HepG2 (cell line): ENCODE data around the gene KRTAP10-9. TPM values are rescaled to one million over a fixed set of nuclear protein-coding genes. Genes with fewer than 3 reads are reported as not detected.
A peak's percentile ranks its signal among the peaks of the same experiment; 100 is the strongest.

Source experiments
- BCL3 ChIP-seq: sonication (generic); formaldehyde crosslinking; IDR thresholded peaks from 2 replicates; pipeline ENCODE4 v1.5.1; 2020; ENCODE audit warnings: mild to moderate bottlenecking, missing genetic modification reagents, moderate library complexity
- EZH2 ChIP-seq: conservative IDR thresholded peaks from 2 replicates; pipeline ENCODE4 v1.6.1; 2012; ENCODE audit warnings: mild to moderate bottlenecking, low read depth, low read length, moderate library complexity
- HMG20B ChIP-seq: conservative IDR thresholded peaks from 2 replicates; pipeline ENCODE4 v1.6.1; 2016; ENCODE audit warnings: missing genetic modification reagents, missing compliant biosample characterization
- KDM1A ChIP-seq: IDR thresholded peaks from 2 replicates; pipeline ENCODE4 v1.6.1; 2016; ENCODE audit warnings: missing compliant biosample characterization
- KDM6A ChIP-seq: IDR thresholded peaks from 2 replicates; pipeline ENCODE4 v1.6.1; 2016; ENCODE audit warnings: low read depth
- NBN ChIP-seq: fragments of 450-650 bp; conservative IDR thresholded peaks from 2 replicates; pipeline ENCODE4 v1.6.1; 2017
- TCF12 ChIP-seq, 2 experiments: fragments of 450-650 bp in 1 of 2; sonication (generic) in 1 of 2; formaldehyde crosslinking in 1 of 2; IDR thresholded peaks; 2 replicates each; pipeline versions ENCODE4 v1.6.1 to v1.8.0; 2017 to 2022; ENCODE audit warnings: antibody characterized with exemption in 1 of 2, mild to moderate bottlenecking in 1 of 2, missing genetic modification reagents in 1 of 2, moderate library complexity in 1 of 2
- XBP1 ChIP-seq: sonication (generic); formaldehyde crosslinking; IDR thresholded peaks from 2 replicates; pipeline ENCODE4 v1.5.0; 2020; ENCODE audit warnings: missing genetic modification reagents
- ZBTB34 ChIP-seq: sonication (generic); formaldehyde crosslinking; IDR thresholded peaks from 2 replicates; pipeline ENCODE4 v1.8.0; 2022; ENCODE audit warnings: mild to moderate bottlenecking, missing genetic modification reagents
- ZNF124 ChIP-seq: sonication (generic); formaldehyde crosslinking; IDR thresholded peaks from 2 replicates; pipeline ENCODE4 v1.4.0; 2020; ENCODE audit warnings: missing genetic modification reagents
- ZNF160 ChIP-seq: sonication (generic); formaldehyde crosslinking; IDR thresholded peaks from 2 replicates; pipeline ENCODE4 v1.8.0; 2022; ENCODE audit warnings: mild to moderate bottlenecking, inconsistent platforms, missing genetic modification reagents
- ZNF296 ChIP-seq: sonication (generic); formaldehyde crosslinking; conservative IDR thresholded peaks from 2 replicates; pipeline ENCODE4 v1.5.0; 2020; ENCODE audit warnings: mild to moderate bottlenecking, missing genetic modification reagents
- ZNF33B ChIP-seq: sonication (generic); formaldehyde crosslinking; IDR thresholded peaks from 2 replicates; pipeline ENCODE4 v1.5.1; 2020; ENCODE audit warnings: mild to moderate bottlenecking, missing genetic modification reagents
- ZNF343 ChIP-seq: sonication (generic); formaldehyde crosslinking; IDR thresholded peaks from 2 replicates; pipeline ENCODE4 v1.4.0; 2020; ENCODE audit warnings: mild to moderate bottlenecking, missing genetic modification reagents
- ZNF567 ChIP-seq: sonication (generic); formaldehyde crosslinking; IDR thresholded peaks from 2 replicates; pipeline ENCODE4 v1.8.1; 2023; ENCODE audit warnings: mild to moderate bottlenecking, missing genetic modification reagents, borderline replicate concordance
- ZNF597 ChIP-seq: sonication (generic); formaldehyde crosslinking; IDR thresholded peaks from 2 replicates; pipeline ENCODE4 v1.5.0; 2020; ENCODE audit warnings: missing genetic modification reagents
- ZNF747 ChIP-seq: sonication (generic); formaldehyde crosslinking; IDR thresholded peaks from 2 replicates; pipeline ENCODE4 v1.8.1; 2023; ENCODE audit warnings: missing genetic modification reagents, mild to moderate bottlenecking, borderline replicate concordance
- polyA plus RNA-seq, 8 experiments: library from polyadenylated mRNA; depleted of rRNA in 3 of 8; stranded (reverse) in 7 of 8; unstranded in 1 of 8; fragments of >200 nt; fragmentation: Illumina TruSeq in 4 of 8; extraction: Trizol in 4 of 8; gene quantifications; 2 replicates each; pipeline versions ENCODE4 v1.2.1 to v1.2.3, GENCODE V29; 2011 to 2016; ENCODE audit warnings: low read depth in 4 of 8, missing spikeins in 1 of 8, mixed read lengths in 1 of 8; ENCODE audit not compliant: insufficient read depth in 1 of 8
- total RNA-seq, 5 experiments: library from RNA; depleted of rRNA; stranded (reverse); fragments of >200 nt; fragmentation: Illumina TruSeq; extraction: Trizol; gene quantifications; 2 replicates each; pipeline ENCODE4 v1.2.3, GENCODE V29; 2016; ENCODE audit warnings: low read depth in 1 of 5
- TF ChIP-seq, protein P1 (sequence below): sonication (generic); formaldehyde crosslinking; IDR thresholded peaks from 2 replicates; pipeline ENCODE4 v1.9.0; 2021; ENCODE audit warnings: missing genetic modification reagents, borderline replicate concordance
- TF ChIP-seq, protein P2 (sequence below): sonication (generic); formaldehyde crosslinking; IDR thresholded peaks from 2 replicates; pipeline ENCODE4 v1.4.0; 2020; ENCODE audit warnings: low read depth, missing genetic modification reagents

Gene KRTAP10-9
- total and polyA plus RNA-seq, 2 of the 13 experiments (the other 11 are each of a cell fraction or from before 2014, with no cell fraction given): not detected

DNA sequence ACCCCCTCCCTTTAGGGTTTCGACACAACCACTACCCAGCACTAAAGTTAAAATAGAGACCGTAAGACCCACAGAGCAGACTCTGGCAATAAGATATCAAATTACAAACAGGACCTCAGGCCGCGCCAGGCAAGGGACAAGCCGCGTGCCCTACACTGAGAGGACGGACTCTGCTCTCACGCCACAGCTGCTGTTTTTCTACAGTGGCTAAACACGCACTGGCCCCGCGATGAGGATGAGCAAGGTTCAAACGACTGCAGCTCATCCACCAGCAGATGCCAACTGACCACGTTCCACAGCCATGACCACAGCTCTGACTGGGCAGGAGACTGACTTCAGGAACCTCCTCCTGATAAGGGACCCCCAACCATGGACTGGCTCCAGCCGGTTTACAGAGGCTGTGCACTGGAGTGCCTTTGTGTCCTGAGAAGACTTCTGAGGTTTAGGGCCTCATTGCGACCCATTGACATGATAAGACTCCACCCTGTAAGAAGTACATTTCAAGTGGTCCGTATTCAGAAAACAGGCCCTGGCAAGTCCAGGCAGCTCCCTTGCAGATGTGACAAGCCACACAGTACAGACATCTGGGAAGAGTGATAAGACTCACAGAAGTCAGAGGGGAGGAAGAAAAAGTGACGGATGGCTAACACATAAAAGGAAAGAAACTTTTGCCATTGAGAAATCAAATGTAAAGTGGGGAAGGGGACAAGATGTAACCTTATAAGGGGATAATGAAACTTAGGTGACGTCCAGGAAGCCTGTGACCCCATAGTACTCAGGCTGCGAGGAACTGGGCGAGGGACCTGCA lies 33.1 kb upstream of the KRTAP10-9 start (continued):
- peak; percentile 65; the same call in 1 of the 2 replicates for TF ChIP-seq KDM1A (CRISPR knock-in tag)
- TF ChIP-seq EZH2: no peak
- TF ChIP-seq, protein P1, sequence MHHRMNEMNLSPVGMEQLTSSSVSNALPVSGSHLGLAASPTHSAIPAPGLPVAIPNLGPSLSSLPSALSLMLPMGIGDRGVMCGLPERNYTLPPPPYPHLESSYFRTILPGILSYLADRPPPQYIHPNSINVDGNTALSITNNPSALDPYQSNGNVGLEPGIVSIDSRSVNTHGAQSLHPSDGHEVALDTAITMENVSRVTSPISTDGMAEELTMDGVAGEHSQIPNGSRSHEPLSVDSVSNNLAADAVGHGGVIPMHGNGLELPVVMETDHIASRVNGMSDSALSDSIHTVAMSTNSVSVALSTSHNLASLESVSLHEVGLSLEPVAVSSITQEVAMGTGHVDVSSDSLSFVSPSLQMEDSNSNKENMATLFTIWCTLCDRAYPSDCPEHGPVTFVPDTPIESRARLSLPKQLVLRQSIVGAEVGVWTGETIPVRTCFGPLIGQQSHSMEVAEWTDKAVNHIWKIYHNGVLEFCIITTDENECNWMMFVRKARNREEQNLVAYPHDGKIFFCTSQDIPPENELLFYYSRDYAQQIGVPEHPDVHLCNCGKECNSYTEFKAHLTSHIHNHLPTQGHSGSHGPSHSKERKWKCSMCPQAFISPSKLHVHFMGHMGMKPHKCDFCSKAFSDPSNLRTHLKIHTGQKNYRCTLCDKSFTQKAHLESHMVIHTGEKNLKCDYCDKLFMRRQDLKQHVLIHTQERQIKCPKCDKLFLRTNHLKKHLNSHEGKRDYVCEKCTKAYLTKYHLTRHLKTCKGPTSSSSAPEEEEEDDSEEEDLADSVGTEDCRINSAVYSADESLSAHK (CRISPR knock-in tag): no peak
- TF ChIP-seq ZNF597 (CRISPR knock-in tag): no peak
- no peak for TF ChIP-seq XBP1 (CRISPR knock-in tag)
- no peak for TF ChIP-seq ZNF343 (CRISPR knock-in tag)
- no peak for TF ChIP-seq NBN
- TF ChIP-seq ZNF296 (CRISPR knock-in tag): peak; percentile 70; the same call in 1 of the 2 replicates
- TF ChIP-seq ZNF747 (CRISPR knock-in tag): peak; percentile 89
- no peak for TF ChIP-seq TCF12 (IDR thresholded peaks at IDR 0.05)
- TF ChIP-seq TCF12 (CRISPR knock-in tag; IDR thresholded peaks at IDR 0.05): no peak
- TF ChIP-seq ZBTB34 (CRISPR knock-in tag): 0 out of 2 replicates have a peak, but pooled peaks have one; percentile 48
- no peak for TF ChIP-seq HMG20B
- TF ChIP-seq ZNF33B (CRISPR knock-in tag): no peak
- no peak for TF ChIP-seq ZNF124 (CRISPR knock-in tag)
- TF ChIP-seq BCL3 (CRISPR knock-in tag): no peak
- no peak; the same call in 1 of the 2 replicates for TF ChIP-seq ZNF567 (CRISPR knock-in tag)
- no peak for TF ChIP-seq ZNF160 (CRISPR knock-in tag)
- peak; percentile 91 for TF ChIP-seq KDM6A (CRISPR knock-in tag)
- TF ChIP-seq, protein P2, sequence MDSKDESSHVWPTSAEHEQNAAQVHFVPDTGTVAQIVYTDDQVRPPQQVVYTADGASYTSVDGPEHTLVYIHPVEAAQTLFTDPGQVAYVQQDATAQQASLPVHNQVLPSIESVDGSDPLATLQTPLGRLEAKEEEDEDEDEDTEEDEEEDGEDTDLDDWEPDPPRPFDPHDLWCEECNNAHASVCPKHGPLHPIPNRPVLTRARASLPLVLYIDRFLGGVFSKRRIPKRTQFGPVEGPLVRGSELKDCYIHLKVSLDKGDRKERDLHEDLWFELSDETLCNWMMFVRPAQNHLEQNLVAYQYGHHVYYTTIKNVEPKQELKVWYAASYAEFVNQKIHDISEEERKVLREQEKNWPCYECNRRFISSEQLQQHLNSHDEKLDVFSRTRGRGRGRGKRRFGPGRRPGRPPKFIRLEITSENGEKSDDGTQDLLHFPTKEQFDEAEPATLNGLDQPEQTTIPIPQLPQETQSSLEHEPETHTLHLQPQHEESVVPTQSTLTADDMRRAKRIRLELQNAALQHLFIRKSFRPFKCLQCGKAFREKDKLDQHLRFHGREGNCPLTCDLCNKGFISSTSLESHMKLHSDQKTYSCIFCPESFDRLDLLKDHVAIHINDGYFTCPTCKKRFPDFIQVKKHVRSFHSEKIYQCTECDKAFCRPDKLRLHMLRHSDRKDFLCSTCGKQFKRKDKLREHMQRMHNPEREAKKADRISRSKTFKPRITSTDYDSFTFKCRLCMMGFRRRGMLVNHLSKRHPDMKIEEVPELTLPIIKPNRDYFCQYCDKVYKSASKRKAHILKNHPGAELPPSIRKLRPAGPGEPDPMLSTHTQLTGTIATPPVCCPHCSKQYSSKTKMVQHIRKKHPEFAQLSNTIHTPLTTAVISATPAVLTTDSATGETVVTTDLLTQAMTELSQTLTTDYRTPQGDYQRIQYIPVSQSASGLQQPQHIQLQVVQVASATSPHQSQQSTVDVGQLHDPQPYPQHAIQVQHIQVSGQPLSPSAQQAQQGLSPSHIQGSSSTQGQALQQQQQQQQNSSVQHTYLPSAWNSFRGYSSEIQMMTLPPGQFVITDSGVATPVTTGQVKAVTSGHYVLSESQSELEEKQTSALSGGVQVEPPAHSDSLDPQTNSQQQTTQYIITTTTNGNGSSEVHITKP: no peak; the same call in 1 of the 2 replicates
